IMR-90 (cell line): Measurements from ENCODE around the gene SLC26A4. TPM values are rescaled to one million over a fixed set of nuclear protein-coding genes. Genes with fewer than 3 reads are reported as not detected.

Experiments
- ATAC-seq: fragments of 200-7000 bp; cut with Tn5 transposase; 2 replicates; pipeline ENCODE4 v1.9.1; 2020; ENCODE audit warnings: low read depth, mild to moderate bottlenecking, moderate library complexity
- BruUV-seq: library from RNA; stranded (reverse); fragments of 400-500 nt; replicated peaks from 2 replicates; lab custom pipeline; 2021; lab: Mats Ljungman, UMichigan
- CTCF ChIA-PET: fragments of 300-600 bp; formaldehyde crosslinking; extraction: SDS; loops from one replicate; lab custom pipeline; 2021; ENCODE audit warnings: antibody characterized with exemption; lab: Yijun Ruan, JAX
- POLR2A ChIA-PET: fragments of 300-600 bp; sonication (Branson Sonifier 250); formaldehyde crosslinking; loops from one replicate; lab custom pipeline; 2022; ENCODE audit warnings: antibody characterized with exemption; ENCODE audit not compliant: unreplicated experiment; lab: Charles Lee
- DNase-seq: peaks from one replicate; pipeline ENCODE4 v3.0.0; 2013
- H2AFZ ChIP-seq: replicated peaks from 2 replicates; pipeline ENCODE3; 2013; ENCODE audit warnings: low read length, mild to moderate bottlenecking; ENCODE audit not compliant: poor library complexity
- H2AK5ac ChIP-seq: 2 replicates; pipeline ENCODE4 v1.6.1; 2013; ENCODE audit warnings: low read depth, low read length, inconsistent platforms
- H2AK9ac ChIP-seq: replicated peaks from 2 replicates; pipeline ENCODE3; 2013; ENCODE audit warnings: mild to moderate bottlenecking, low read depth, low read length, moderate library complexity; ENCODE audit not compliant: poor library complexity
- H2BK120ac ChIP-seq: 2 replicates; pipeline ENCODE4 v1.6.1; 2013; ENCODE audit warnings: low read depth, low read length, inconsistent platforms
- H2BK15ac ChIP-seq: 3 replicates; pipeline ENCODE4 v1.6.1; 2013; ENCODE audit warnings: low read depth, low read length, inconsistent platforms
- H2BK20ac ChIP-seq: 2 replicates; pipeline ENCODE4 v1.6.1; 2013; ENCODE audit warnings: low read depth, mild to moderate bottlenecking, inconsistent platforms, low read length, moderate library complexity
- H2BK5ac ChIP-seq: 2 replicates; pipeline ENCODE4 v1.6.1; 2013; ENCODE audit warnings: mild to moderate bottlenecking, low read depth, low read length, inconsistent platforms; ENCODE audit not compliant: poor library complexity, severe bottlenecking
- H3K14ac ChIP-seq: replicated peaks from 2 replicates; pipeline ENCODE4 v1.6.1; 2013; ENCODE audit warnings: low read depth, low read length, inconsistent platforms
- H3K18ac ChIP-seq: 2 replicates; pipeline ENCODE4 v1.6.1; 2013; ENCODE audit warnings: low read depth, low read length, control low read depth
- H3K23ac ChIP-seq: 2 replicates; pipeline ENCODE4 v1.6.1; 2013; ENCODE audit warnings: low read depth, low read length, inconsistent platforms
- H3K27ac ChIP-seq: 2 replicates; pipeline ENCODE4 v1.5.1; 2013; ENCODE audit warnings: mild to moderate bottlenecking, control low read depth, low read length; ENCODE audit not compliant: insufficient read depth
- H3K27me3 ChIP-seq: 2 replicates; pipeline ENCODE4 v1.6.1; 2013; ENCODE audit warnings: low read length; ENCODE audit not compliant: control insufficient read depth, insufficient read depth
- H3K36me3 ChIP-seq: 2 replicates; pipeline ENCODE4 v1.6.1; 2013; ENCODE audit warnings: low read length, mixed read lengths; ENCODE audit not compliant: control insufficient read depth, insufficient read depth
- H3K4ac ChIP-seq: 2 replicates; pipeline ENCODE4 v1.6.1; 2013; ENCODE audit warnings: low read depth, low read length, inconsistent platforms
- H3K4me1 ChIP-seq: 2 replicates; pipeline ENCODE4 v1.6.1; 2013; ENCODE audit warnings: low read length, mixed read lengths; ENCODE audit not compliant: control insufficient read depth, insufficient read depth
- H3K4me2 ChIP-seq: 2 replicates; pipeline ENCODE4 v1.6.1; 2013; ENCODE audit warnings: low read depth, mild to moderate bottlenecking, control low read depth, low read length, moderate library complexity
- H3K4me3 ChIP-seq: 2 replicates; pipeline ENCODE4 v1.5.1; 2013; ENCODE audit warnings: low read depth, mild to moderate bottlenecking, control low read depth, low read length, moderate library complexity; ENCODE audit not compliant: insufficient read depth
- H3K56ac ChIP-seq: 2 replicates; pipeline ENCODE4 v1.6.1; 2013; ENCODE audit warnings: low read length, inconsistent platforms; ENCODE audit not compliant: insufficient read depth; ENCODE audit errors: extremely low read depth
- H3K79me1 ChIP-seq, 2 experiments: 2 replicates each; pipeline ENCODE4 v1.6.1; 2013; ENCODE audit warnings: low read length in 2 of 2, inconsistent platforms in 1 of 2, low read depth in 1 of 2
- H3K9ac ChIP-seq: 2 replicates; pipeline ENCODE4 v1.6.1; 2013; ENCODE audit warnings: low read depth, low read length, control low read depth
- H3K9me1 ChIP-seq: 2 replicates; pipeline ENCODE4 v1.6.1; 2013; ENCODE audit warnings: low read length, inconsistent platforms; ENCODE audit not compliant: insufficient read depth
- H3K9me3 ChIP-seq: 2 replicates; pipeline ENCODE4 v1.6.1; 2013; ENCODE audit warnings: low read length; ENCODE audit not compliant: control insufficient read depth, insufficient read depth
- H4K20me1 ChIP-seq: 2 replicates; pipeline ENCODE4 v1.6.1; 2013; ENCODE audit warnings: low read length, inconsistent platforms; ENCODE audit not compliant: insufficient read depth
- H4K5ac ChIP-seq: 2 replicates; pipeline ENCODE4 v1.6.1; 2013; ENCODE audit warnings: mild to moderate bottlenecking, low read depth, low read length, control low read depth
- H4K8ac ChIP-seq, 2 experiments: 2 replicates each; pipeline ENCODE4 v1.6.1; 2013; ENCODE audit warnings: low read depth in 2 of 2, low read length in 2 of 2, control low read depth in 1 of 2, inconsistent platforms in 1 of 2
- H4K91ac ChIP-seq: 2 replicates; pipeline ENCODE4 v1.6.1; 2013; ENCODE audit warnings: low read depth, low read length, inconsistent platforms; ENCODE audit not compliant: insufficient read depth
- MAFK ChIP-seq: IDR thresholded peaks from 2 replicates; pipeline ENCODE4 v1.6.1; 2012; ENCODE audit warnings: low read depth, low read length, improper control_type of control experiment
- MXI1 ChIP-seq: IDR thresholded peaks from 2 replicates; pipeline ENCODE4 v1.6.1; 2012; ENCODE audit warnings: low read depth, mild to moderate bottlenecking, low read length, moderate library complexity, borderline replicate concordance
- USF2 ChIP-seq: fragments of 150-350 bp; IDR thresholded peaks from 2 replicates; pipeline ENCODE4 v1.6.1; 2017; ENCODE audit warnings: mild to moderate bottlenecking, antibody characterized with exemption, low read length, low read depth
- WGBS, 2 experiments: methylation state at CpG; one replicate each; pipeline versions ENCODE4 v1.1.5 to v1.1.7; 2013; ENCODE audit warnings: missing lambda C conversion rate in 2 of 2; ENCODE audit not compliant: insufficient read length in 1 of 2; ENCODE audit errors: extremely low coverage in 2 of 2; 5-methylcytosine and 5-hydroxymethylcytosine counted together
- dilution Hi-C: fragments of 300-500 bp; cut with HindIII; formaldehyde crosslinking; loops from one replicate; pipeline ENCODE4 v1.14.3; 2018; ENCODE audit warnings: low sequenced_read_pairs; ENCODE audit not compliant: unreplicated experiment
- in situ Hi-C: fragments of 300-500 bp; cut with MboI; formaldehyde crosslinking; loops from 3 replicates; pipeline ENCODE4 v1.14.3; 2019; ENCODE audit warnings: low sequenced_read_pairs, inconsistent platforms, mixed read lengths
- intact Hi-C: fragments of 100-400 bp; cut with micrococcal nuclease; formaldehyde crosslinking; loops from 2 replicates; pipeline ENCODE4 v1.10.0; 2022
- polyA plus RNA-seq, 3 experiments: library from polyadenylated mRNA; depleted of rRNA; stranded (reverse); fragments of >200 nt; gene quantifications; 2 replicates each; pipeline ENCODE4 v1.2.3, GENCODE V29; 2012; ENCODE audit warnings: low replicate concordance in 1 of 3
- total RNA-seq: library from RNA; depleted of rRNA; stranded (reverse); fragments of >200 nt; gene quantifications from 2 replicates; pipeline ENCODE4 v1.2.3, GENCODE V29; 2012

Gene SLC26A4
- total and polyA plus RNA-seq, 2 of the 4 experiments (the other 2 are of a cell fraction), result 0.09 to 1.1 TPM

GRCh38 chr7:107622894-107623293 is 37.7 kb upstream of the SLC26A4 start:
- H3K9me3 ChIP-seq, result no peaks in the 10 kb centered on the region
- TF ChIP-seq USF2 (no peak), MAFK (no peak), MXI1 (no peak)
- no peak overlapping the region for H3K4ac ChIP-seq
- H4K5ac ChIP-seq, result no peak overlapping the region
- DNase-seq (no peak), ATAC-seq (no peak)
- intact Hi-C loops (no loop called here), in situ Hi-C loops (no loop called here), dilution Hi-C loops (no loop called here)
- no peak overlapping the region for H4K8ac ChIP-seq
- CTCF ChIA-PET, result no interaction called here
- H2BK20ac ChIP-seq, result no peak overlapping the region
- no peak overlapping the region for H3K4me3 ChIP-seq
- no peak overlapping the region for H2AK5ac ChIP-seq
- no peak overlapping the region for H3K23ac ChIP-seq
- BruUV-seq, result no TSS peak
- H3K4me2 ChIP-seq, result no peak overlapping the region
- H2AFZ ChIP-seq, result no peak overlapping the region
- WGBS, 2 experiments, result no CpG with 5 or more reads among the region's 2 CpGs
- H4K91ac ChIP-seq, result no peak overlapping the region
- no peaks in the 10 kb centered on the region for H3K9me1 ChIP-seq
- no peaks in the 10 kb centered on the region for H4K20me1 ChIP-seq
- no peak overlapping the region for H2AK9ac ChIP-seq
- H3K36me3 ChIP-seq, result 0 out of 2 replicates have a peak, but pooled peaks cover 1% of the 10 kb centered on the region
- H3K27me3 ChIP-seq, result no peaks in the 10 kb centered on the region
- H3K14ac ChIP-seq, result no peak overlapping the region
- H3K56ac ChIP-seq, result no peak overlapping the region
- H3K79me1 ChIP-seq, result no peaks in the 10 kb centered on the region
- no peak overlapping the region for H3K27ac ChIP-seq
- H3K4me1 ChIP-seq, result peaks cover 2% of the 10 kb centered on the region; the same call in 1 of the 2 replicates
- no peak overlapping the region for H3K9ac ChIP-seq
- H2BK5ac ChIP-seq, result no peak overlapping the region
- H3K18ac ChIP-seq, result no peak overlapping the region
- POLR2A ChIA-PET, result no interaction called here
- H2BK120ac ChIP-seq, result no peak overlapping the region
- H2BK15ac ChIP-seq, result no peak overlapping the region
